ENCODE measurements around the gene PRDM8. TPM values are rescaled to one million over a fixed set of nuclear protein-coding genes. Genes with fewer than 3 reads are reported as not detected.

PRDM8 gene
- total RNA-seq, 1 experiment from 2014 or later = not detected

DNA sequence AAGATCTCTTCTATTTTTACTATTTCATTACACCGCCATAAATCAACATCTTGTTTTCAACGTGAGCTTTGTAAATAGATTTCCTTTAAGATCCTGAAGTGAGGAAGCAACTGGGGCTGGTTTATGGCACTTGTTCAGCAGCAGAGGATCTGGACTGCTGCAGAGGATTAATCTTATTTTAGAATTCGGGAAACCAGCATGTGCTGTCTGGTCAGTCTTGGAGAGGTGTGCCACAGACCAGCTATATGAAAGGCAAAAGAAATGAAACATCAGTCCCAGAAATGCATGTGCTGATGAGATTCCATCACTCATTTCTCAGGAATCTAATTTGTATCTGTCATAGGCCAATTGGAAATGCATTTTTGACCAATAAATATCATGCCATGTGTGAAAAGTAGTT lies 23.4 kb downstream of the PRDM8 start:
- peaks cover 19% of the 10 kb centered on the region for H3K27me3 Mint-ChIP-seq (ENCODE audit: low read depth)
- TF ChIP-seq SMAD4 (CRISPR knock-in tag; IDR thresholded peaks at IDR 0.05) = no peak
- TF ChIP-seq, protein P1, sequence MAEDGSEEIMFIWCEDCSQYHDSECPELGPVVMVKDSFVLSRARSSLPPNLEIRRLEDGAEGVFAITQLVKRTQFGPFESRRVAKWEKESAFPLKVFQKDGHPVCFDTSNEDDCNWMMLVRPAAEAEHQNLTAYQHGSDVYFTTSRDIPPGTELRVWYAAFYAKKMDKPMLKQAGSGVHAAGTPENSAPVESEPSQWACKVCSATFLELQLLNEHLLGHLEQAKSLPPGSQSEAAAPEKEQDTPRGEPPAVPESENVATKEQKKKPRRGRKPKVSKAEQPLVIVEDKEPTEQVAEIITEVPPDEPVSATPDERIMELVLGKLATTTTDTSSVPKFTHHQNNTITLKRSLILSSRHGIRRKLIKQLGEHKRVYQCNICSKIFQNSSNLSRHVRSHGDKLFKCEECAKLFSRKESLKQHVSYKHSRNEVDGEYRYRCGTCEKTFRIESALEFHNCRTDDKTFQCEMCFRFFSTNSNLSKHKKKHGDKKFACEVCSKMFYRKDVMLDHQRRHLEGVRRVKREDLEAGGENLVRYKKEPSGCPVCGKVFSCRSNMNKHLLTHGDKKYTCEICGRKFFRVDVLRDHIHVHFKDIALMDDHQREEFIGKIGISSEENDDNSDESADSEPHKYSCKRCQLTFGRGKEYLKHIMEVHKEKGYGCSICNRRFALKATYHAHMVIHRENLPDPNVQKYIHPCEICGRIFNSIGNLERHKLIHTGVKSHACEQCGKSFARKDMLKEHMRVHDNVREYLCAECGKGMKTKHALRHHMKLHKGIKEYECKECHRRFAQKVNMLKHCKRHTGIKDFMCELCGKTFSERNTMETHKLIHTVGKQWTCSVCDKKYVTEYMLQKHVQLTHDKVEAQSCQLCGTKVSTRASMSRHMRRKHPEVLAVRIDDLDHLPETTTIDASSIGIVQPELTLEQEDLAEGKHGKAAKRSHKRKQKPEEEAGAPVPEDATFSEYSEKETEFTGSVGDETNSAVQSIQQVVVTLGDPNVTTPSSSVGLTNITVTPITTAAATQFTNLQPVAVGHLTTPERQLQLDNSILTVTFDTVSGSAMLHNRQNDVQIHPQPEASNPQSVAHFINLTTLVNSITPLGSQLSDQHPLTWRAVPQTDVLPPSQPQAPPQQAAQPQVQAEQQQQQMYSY (CRISPR knock-in tag; IDR thresholded peaks at IDR 0.05) = no peak
- TF ChIP-seq ZSCAN18 (CRISPR knock-in tag; IDR thresholded peaks at IDR 0.05) = no peak
- TF ChIP-seq STAT6 (CRISPR knock-in tag; conservative IDR thresholded peaks at IDR 0.05; ENCODE audit: low read depth) = no peak
- no peak for TF ChIP-seq SMAD3 (CRISPR knock-in tag; IDR thresholded peaks at IDR 0.05; ENCODE audit: borderline replicate concordance)
- TF ChIP-seq CTCF (IDR thresholded peaks at IDR 0.05) = no peak
- TF ChIP-seq ZNF423 (CRISPR knock-in tag; IDR thresholded peaks at IDR 0.05) = no peak
- TF ChIP-seq ZNF138 (CRISPR knock-in tag; conservative IDR thresholded peaks at IDR 0.05) = no peak
- TF ChIP-seq TEAD4 (CRISPR knock-in tag; IDR thresholded peaks at IDR 0.05) = no peak
- no peak for TF ChIP-seq GTF2I (CRISPR knock-in tag; conservative IDR thresholded peaks at IDR 0.05)
- TF ChIP-seq JAZF1 (CRISPR knock-in tag; IDR thresholded peaks at IDR 0.05) = no peak
- TF ChIP-seq HMGXB4 (CRISPR knock-in tag; IDR thresholded peaks at IDR 0.05) = no peak
- no peak for TF ChIP-seq SOX15 (CRISPR knock-in tag; IDR thresholded peaks at IDR 0.05)
- TF ChIP-seq FOXP4 (CRISPR knock-in tag; IDR thresholded peaks at IDR 0.05) = no peak
- TF ChIP-seq E2F5 (CRISPR knock-in tag; IDR thresholded peaks at IDR 0.05) = no peak
- TF ChIP-seq, protein P2, sequence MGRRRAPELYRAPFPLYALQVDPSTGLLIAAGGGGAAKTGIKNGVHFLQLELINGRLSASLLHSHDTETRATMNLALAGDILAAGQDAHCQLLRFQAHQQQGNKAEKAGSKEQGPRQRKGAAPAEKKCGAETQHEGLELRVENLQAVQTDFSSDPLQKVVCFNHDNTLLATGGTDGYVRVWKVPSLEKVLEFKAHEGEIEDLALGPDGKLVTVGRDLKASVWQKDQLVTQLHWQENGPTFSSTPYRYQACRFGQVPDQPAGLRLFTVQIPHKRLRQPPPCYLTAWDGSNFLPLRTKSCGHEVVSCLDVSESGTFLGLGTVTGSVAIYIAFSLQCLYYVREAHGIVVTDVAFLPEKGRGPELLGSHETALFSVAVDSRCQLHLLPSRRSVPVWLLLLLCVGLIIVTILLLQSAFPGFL (CRISPR knock-in tag; IDR thresholded peaks at IDR 0.05; ENCODE audit: borderline replicate concordance) = no peak
- TF ChIP-seq PRRX2 (CRISPR knock-in tag; IDR thresholded peaks at IDR 0.05) = no peak
- TF ChIP-seq, protein P3, sequence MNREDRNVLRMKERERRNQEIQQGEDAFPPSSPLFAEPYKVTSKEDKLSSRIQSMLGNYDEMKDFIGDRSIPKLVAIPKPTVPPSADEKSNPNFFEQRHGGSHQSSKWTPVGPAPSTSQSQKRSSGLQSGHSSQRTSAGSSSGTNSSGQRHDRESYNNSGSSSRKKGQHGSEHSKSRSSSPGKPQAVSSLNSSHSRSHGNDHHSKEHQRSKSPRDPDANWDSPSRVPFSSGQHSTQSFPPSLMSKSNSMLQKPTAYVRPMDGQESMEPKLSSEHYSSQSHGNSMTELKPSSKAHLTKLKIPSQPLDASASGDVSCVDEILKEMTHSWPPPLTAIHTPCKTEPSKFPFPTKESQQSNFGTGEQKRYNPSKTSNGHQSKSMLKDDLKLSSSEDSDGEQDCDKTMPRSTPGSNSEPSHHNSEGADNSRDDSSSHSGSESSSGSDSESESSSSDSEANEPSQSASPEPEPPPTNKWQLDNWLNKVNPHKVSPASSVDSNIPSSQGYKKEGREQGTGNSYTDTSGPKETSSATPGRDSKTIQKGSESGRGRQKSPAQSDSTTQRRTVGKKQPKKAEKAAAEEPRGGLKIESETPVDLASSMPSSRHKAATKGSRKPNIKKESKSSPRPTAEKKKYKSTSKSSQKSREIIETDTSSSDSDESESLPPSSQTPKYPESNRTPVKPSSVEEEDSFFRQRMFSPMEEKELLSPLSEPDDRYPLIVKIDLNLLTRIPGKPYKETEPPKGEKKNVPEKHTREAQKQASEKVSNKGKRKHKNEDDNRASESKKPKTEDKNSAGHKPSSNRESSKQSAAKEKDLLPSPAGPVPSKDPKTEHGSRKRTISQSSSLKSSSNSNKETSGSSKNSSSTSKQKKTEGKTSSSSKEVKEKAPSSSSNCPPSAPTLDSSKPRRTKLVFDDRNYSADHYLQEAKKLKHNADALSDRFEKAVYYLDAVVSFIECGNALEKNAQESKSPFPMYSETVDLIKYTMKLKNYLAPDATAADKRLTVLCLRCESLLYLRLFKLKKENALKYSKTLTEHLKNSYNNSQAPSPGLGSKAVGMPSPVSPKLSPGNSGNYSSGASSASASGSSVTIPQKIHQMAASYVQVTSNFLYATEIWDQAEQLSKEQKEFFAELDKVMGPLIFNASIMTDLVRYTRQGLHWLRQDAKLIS (CRISPR knock-in tag; IDR thresholded peaks at IDR 0.05; ENCODE audit: borderline replicate concordance) = no peak
- no peaks in the 10 kb centered on the region for H3K9me3 Mint-ChIP-seq
- no peak for ATAC-seq
- POLR2A ChIA-PET = no interaction called here
- H3K4me1 Mint-ChIP-seq = no peaks in the 10 kb centered on the region
- H3K36me3 Mint-ChIP-seq = no peaks in the 10 kb centered on the region
- no peak overlapping the region for H3K27ac Mint-ChIP-seq
- DNase-seq (ENCODE audit: low spot score) = no peak
- CTCF ChIA-PET = interaction anchor here (0.9 to 2.0 kb wide), 11 partner anchors 8 to 1178 kb away, joined by 3 to 10 read pairs (median 5); partner anchors contain the start of genes CFAP299 and FGF5
- H3K4me3 Mint-ChIP-seq = no peak overlapping the region
